Thyroid gland (tissue), 4 donors: ENCODE data around the gene ATP8B1. TPM values are rescaled to one million over a fixed set of nuclear protein-coding genes. Genes with fewer than 3 reads are reported as not detected.

Experiments used
- DNase-seq, 2 donors: peaks; one replicate each; pipeline ENCODE4 v3.0.0-alpha.2; 2019
- H3K27ac ChIP-seq, 3 donors: fragments of 200-600 bp; sonication (generic); 1 replicate in 2 of 3; 2 replicates in 1 of 3; pipeline ENCODE4 v1.5.1; 2016 to 2019; ENCODE audit warnings: mild to moderate bottlenecking in 1 of 3, moderate library complexity in 1 of 3
- H3K27me3 ChIP-seq: fragments of 200-600 bp; sonication (generic); one replicate; pipeline ENCODE4 v1.5.1; 2019
- H3K36me3 ChIP-seq, 2 donors: fragments of 200-600 bp; sonication (generic); one replicate each; pipeline ENCODE4 v1.5.1; 2016 to 2019
- H3K4me1 ChIP-seq, 2 donors: fragments of 200-600 bp; sonication (generic); one replicate each; pipeline ENCODE4 v1.5.1; 2017 to 2019
- H3K4me3 ChIP-seq, 3 donors: fragments of 200-600 bp; sonication (generic); replicated peaks in 1 of 3; 1 replicate in 2 of 3; 2 replicates in 1 of 3; pipeline ENCODE4 v1.5.1; 2016; ENCODE audit warnings: mild to moderate bottlenecking in 1 of 3
- H3K9me3 ChIP-seq: fragments of 200-600 bp; sonication (generic); one replicate; pipeline ENCODE4 v1.5.1; 2017
- CTCF ChIP-seq, 6 experiments: fragments of 200-600 bp in 3 of 6; fragments of 450-650 bp in 3 of 6; sonication (generic) in 3 of 6; IDR thresholded peaks; one replicate each; pipeline ENCODE4 v1.5.1; 2016 to 2019; ENCODE audit warnings: antibody characterized with exemption in 6 of 6, mild to moderate bottlenecking in 2 of 6, inconsistent platforms in 1 of 6, moderate library complexity in 1 of 6
- POLR2A ChIP-seq, 2 donors: fragments of 450-650 bp; IDR thresholded peaks; one replicate each; pipeline ENCODE4 v1.6.1; 2017; ENCODE audit warnings: antibody characterized with exemption in 2 of 2, mild to moderate bottlenecking in 2 of 2, moderate library complexity in 1 of 2
- WGBS, 2 donors: methylation state at CpG; one replicate each; pipeline ENCODE4 v1.1.5; 2017; 5-methylcytosine and 5-hydroxymethylcytosine counted together
- intact Hi-C: fragments of 100-400 bp; cut with DNase I; formaldehyde crosslinking; loops from one replicate; pipeline ENCODE4 v1.15.1; 2023
- total RNA-seq, 4 donors: library from RNA; depleted of rRNA; stranded (reverse); fragments of >200 nt; gene quantifications; one replicate each; pipeline ENCODE4 v1.2.3, GENCODE V29; 2016

Gene ATP8B1
- total RNA-seq, 4 donors from 2014 or later: 45.8 to 71.8 (median 58.2) TPM

- Histone ChIP-seq H3K9me3 (no peaks in the 10 kb centered on the region), H3K4me1 (no peaks in the 10 kb centered on the region), H3K27me3 (no peaks in the 10 kb centered on the region), H3K27ac (no peak overlapping the region), H3K4me3 (no peak overlapping the region), H3K36me3 (no peaks in the 10 kb centered on the region)
- no peak for DNase-seq
- TF ChIP-seq POLR2A (IDR thresholded peaks at IDR 0.05) (no peak), CTCF (IDR thresholded peaks at IDR 0.05) (no peak)
- intact Hi-C loops: no loop called here
- WGBS, 2 donors: 89 to 98% methylated on average over 3 of the region's 3 CpGs
Observed at GRCh38 chr18:57836557-57836956, 33.4 kb upstream of the ATP8B1 start.

- WGBS, 2 donors: 88 to 94% methylated on average over 2 of the region's 2 CpGs
Observed at GRCh38 chr18:57835904-57836303, 32.8 kb upstream of the ATP8B1 start.

GRCh38 chr18:57834616-57835015 lies 31.5 kb upstream of the ATP8B1 start:
- 95 to 98% methylated on average over 2 of the region's 2 CpGs for WGBS, 2 donors
- intact Hi-C loops: no loop called here
- Histone ChIP-seq H3K27ac (no peak overlapping the region), H3K4me3 (no peak overlapping the region), H3K9me3 (no peaks in the 10 kb centered on the region), H3K4me1 (no peaks in the 10 kb centered on the region), H3K27me3 (no peaks in the 10 kb centered on the region), H3K36me3 (no peaks in the 10 kb centered on the region)
- no peak for DNase-seq
- TF ChIP-seq POLR2A (IDR thresholded peaks at IDR 0.05) (no peak), CTCF (IDR thresholded peaks at IDR 0.05) (no peak)

More at GRCh38 chr18:57835904-57836303, 32.8 kb upstream of the ATP8B1 start:
- Histone ChIP-seq H3K27me3 (no peaks in the 10 kb centered on the region), H3K4me3 (no peak overlapping the region), H3K4me1 (no peaks in the 10 kb centered on the region), H3K9me3 (no peaks in the 10 kb centered on the region), H3K27ac (no peak overlapping the region), H3K36me3 (no peaks in the 10 kb centered on the region)
- intact Hi-C loops: no loop called here
- no peak for DNase-seq
- TF ChIP-seq POLR2A (IDR thresholded peaks at IDR 0.05): no peak
- TF ChIP-seq CTCF (IDR thresholded peaks at IDR 0.05): no peak

GRCh38 chr18:57833441-57834101 lies 30.5 kb upstream of the ATP8B1 start:
- H3K27me3 ChIP-seq: no peaks in the 10 kb centered on the region
- TF ChIP-seq CTCF (IDR thresholded peaks at IDR 0.05) (no peak), POLR2A (IDR thresholded peaks at IDR 0.05) (no peak)
- intact Hi-C loops: no loop called here
- no peak overlapping the region for H3K4me3 ChIP-seq
- 79 to 86% methylated on average over 8 of the region's 8 CpGs for WGBS, 2 donors
- H3K4me1 ChIP-seq: no peaks in the 10 kb centered on the region
- no peaks in the 10 kb centered on the region for H3K36me3 ChIP-seq
- H3K27ac ChIP-seq: no peak overlapping the region
- H3K9me3 ChIP-seq: no peaks in the 10 kb centered on the region
- DNase-seq: no peak

GRCh38 chr18:57832730-57833129 lies 29.6 kb upstream of the ATP8B1 start:
- H3K27ac ChIP-seq: no peak overlapping the region
- no peaks in the 10 kb centered on the region for H3K27me3 ChIP-seq
- no peaks in the 10 kb centered on the region for H3K36me3 ChIP-seq
- no peak for DNase-seq
- no peaks in the 10 kb centered on the region for H3K9me3 ChIP-seq
- no peak overlapping the region for H3K4me3 ChIP-seq
- 93 to 100% methylated on average over 2 of the region's 2 CpGs for WGBS, 2 donors
- TF ChIP-seq CTCF (IDR thresholded peaks at IDR 0.05) (no peak), POLR2A (IDR thresholded peaks at IDR 0.05) (no peak)
- no peaks in the 10 kb centered on the region for H3K4me1 ChIP-seq
- intact Hi-C loops: no loop called here
